HG02885 (cell line): ENCODE data around the gene ABHD12.
"Not testable (repeated sequence)": the region's sequence is repeated elsewhere in the genome, so short reads cannot be mapped to it uniquely, and the experiment has no call there.

Experiments
- ATAC-seq: cut with Tn5 transposase; IDR thresholded peaks from one replicate; pipeline ENCODE4 v1.9.1; 2021; ENCODE audit warnings: mild to moderate bottlenecking; ENCODE audit not compliant: unreplicated experiment, poor library complexity

ABHD12 gene

GRCh38 chr20:25324412-25324811 is 66.2 kb downstream of the ABHD12 start:
- ATAC-seq, result no peak

- ATAC-seq, result no peak
Observed at GRCh38 chr20:25323496-25324246, 67.0 kb downstream of the ABHD12 start.

GRCh38 chr20:25321991-25322390 is 68.6 kb downstream of the ABHD12 start:
- no peak for ATAC-seq

DNA sequence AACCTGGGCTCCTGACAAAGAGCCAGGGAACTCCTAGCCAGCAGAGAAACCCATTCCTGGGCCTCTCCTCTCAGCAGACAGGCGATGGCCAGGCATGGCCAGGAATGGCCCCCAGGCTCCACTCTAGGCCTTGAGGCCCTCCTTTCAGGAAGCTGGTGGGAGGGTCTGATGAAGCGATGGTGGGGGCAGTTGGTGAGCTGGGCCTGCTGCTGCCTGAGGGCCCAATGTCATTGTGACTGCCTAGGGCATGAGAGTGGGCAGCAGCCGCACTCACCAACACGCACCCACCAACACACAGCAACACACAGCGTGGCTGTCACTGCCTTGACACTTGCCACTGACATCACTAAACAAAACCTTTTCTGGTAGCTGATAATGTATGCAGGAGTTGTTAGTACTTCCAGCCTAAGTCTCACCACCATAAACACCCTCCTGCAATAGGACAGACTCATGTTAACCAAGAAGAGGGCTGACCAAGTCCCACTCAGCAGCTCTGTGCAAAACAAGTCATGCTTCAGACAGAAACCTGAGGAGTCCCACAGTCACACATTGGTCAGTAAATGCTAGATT is 69.3 kb downstream of the ABHD12 start:
- ATAC-seq, result no peak

DNA sequence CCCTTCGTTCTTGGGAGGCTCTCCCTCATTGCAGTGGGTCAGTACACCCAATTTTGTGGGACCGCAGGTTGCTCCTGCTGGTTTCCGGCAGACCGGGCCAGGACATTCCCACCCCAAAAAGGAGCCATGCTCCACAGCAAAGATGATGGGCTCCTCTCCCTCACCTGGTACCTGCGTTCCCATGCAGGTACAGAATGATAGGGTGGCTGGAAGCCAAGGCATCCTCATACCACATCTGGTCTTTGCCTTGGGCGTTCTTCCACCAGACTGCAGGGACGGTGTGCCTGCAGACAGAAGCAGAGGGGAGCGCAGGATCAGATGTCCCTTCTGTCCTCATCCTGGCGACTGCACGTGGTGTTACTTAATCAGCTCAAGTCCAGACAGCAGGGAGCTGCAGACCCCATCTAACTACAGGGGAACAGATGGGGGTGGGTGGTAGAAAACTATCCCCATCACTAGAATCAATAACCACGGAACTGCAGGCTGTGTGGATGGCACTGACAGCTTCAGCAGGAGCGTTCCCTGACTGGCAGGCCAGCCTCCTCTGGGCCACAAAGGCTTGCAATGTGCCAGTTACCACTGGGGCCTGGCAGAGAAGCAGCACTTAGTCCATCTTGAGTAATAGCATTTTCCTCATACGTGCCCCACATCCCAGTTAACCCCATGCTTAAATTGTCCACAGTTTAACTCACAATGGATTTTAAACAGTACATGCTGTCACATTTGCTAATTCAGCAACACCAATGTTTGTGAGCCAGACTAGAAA is 70.4 kb downstream of the ABHD12 start:
- no peak for ATAC-seq

DNA sequence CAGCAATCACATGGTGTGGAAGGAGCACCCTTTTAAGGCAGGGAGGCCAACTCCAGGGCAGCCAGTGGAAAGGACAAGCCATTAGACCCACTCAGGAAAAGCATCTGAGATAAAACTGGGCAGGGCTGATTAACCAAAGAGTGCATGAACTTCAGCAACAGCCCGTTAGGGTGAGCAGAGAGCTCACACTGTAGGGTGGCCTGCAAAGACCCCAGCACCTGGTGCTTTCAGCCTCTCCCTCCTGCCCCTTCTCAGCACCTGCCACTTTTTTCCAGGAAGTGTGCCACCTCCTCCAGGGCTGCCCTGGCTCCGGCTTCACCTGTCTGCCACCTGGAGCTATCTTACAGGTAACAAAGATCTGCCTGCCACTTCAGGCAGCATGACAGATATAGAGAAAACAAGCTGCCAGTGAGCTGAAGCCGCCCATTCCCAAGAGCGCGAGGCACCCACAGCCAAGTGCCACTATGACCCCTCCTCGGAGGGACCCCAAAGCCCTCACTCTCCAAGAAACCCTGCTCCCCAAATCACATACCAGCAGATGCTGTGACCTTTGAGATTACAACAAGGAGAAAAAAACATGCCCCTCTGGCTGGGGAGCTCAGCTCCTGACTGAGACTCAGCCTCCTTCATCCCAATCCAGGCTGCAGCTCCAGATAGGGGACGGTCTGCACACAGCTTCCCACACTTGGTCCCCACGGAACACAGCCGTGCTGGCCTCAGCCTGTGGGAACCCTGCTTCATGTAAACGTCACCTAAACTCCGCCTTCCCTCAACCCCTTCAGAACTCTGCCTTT is 71.2 kb downstream of the ABHD12 start:
- peak; percentile 9 for ATAC-seq

GRCh38 chr20:25318471-25319240 is 72.0 kb downstream of the ABHD12 start:
- peak; percentile 95 for ATAC-seq

DNA sequence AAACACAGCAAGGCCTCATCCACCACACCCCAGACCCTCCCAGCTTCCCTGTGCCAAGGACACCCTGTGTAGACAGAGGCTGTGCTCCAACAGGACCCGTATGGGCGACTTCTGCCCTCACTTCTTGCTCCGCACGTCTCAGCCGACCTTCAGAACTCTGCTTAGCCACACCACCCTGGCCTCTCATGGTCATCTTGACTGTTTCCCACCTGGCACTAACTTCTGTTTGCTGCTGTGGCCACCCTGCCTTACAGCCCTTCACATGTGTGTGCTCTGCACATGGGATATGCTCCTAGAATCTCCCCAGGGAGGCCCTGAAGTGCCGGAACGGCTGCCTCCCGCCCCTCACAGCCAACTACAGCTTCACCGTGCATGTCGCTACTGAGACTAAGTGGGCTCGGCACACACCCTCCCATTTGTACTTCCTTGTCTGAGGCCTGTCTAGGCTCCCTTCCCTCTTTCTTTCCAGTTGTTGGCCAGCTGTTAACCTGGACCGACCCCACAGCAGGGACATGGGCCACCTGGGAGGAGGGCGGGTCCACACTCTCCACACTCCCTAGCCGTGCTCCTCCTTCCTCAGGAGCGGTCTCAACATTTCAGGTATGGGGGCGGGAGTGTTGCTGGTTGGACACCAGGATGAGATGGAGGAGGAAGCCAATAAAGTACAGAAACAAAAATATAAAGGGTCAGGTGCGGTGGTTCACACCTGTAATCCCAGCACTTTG is 73.1 kb downstream of the ABHD12 start:
- no peak for ATAC-seq

DNA sequence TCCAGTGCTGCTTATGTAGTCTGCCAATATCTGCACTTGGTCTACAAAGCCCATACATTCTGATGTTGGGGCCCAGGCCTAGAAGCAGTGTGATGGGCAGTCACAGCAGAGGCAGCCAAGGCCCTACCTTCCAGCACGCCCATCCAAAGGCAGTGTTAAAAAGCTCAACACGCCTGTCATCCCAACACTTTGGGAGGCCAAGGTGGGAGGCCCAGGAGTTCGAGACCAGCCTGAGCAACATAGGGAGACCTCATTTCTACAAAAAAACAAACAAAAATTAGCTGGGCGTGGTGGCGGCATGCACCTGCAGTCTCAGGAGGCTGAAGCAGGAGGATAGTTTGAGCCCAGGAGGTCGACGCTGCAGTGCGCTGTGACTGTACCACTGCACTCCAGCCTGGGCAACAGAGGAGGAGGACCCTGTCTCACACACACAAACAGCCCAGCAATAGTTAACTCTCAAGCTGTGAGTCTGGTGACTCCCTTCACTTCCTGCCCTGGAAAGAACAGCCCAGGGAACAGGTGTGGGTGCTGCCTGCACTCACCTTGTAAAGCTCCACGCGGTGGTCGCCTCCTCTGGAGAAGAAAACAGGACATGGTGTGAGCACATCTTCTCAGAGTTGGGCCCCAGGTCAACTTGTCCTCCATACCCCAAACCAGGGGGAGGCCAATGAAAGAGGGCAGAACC is 74.0 kb downstream of the ABHD12 start:
- no peak for ATAC-seq

- ATAC-seq, result no peak
Observed at GRCh38 chr20:25315418-25316210, 75.0 kb downstream of the ABHD12 start.

- no peak for ATAC-seq
Observed at GRCh38 chr20:25314497-25315417, 75.9 kb downstream of the ABHD12 start.

DNA sequence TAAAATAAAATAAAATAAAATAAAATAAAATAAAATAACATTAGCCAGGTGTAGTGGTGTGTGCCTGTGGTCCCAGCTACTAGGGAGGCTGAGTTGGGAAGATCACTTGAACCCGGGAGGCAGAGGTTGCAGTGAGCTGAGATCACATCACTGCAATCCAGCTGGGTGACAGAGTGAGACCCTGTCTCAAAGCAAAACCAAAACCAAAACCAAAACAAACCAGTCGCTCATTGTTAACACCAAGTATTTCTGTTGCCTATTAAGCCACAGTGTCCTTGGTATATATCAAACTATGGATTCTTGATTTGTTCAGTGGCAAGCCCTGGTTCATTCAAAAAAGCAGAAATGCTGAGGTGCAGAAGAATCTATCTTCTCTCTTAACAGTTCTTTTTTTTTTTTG is 77.0 kb downstream of the ABHD12 start:
- no peak for ATAC-seq

DNA sequence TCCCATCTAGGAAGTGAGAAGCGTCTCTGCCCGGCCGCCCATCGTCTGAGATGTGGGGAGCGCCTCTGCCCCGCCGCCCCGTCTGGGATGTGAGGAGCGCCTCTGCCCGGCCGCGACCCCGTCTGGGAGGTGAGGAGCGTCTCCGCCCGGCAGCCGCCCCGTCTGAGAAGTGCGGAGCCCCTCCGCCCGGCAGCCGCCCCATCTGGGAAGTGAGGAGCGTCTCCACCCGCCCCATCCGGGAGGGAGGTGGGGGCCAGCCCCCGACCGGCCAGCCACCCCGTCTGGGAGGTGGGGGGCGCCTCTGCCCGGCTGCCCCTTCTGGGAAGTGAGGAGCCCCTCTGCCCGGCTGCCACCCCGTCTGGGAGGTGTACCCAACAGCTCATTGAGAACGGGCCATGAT is 77.9 kb downstream of the ABHD12 start:
- not testable (repeated sequence) for ATAC-seq

GRCh38 chr20:25310921-25311728 is 79.5 kb downstream of the ABHD12 start:
- ATAC-seq, result no peak

GRCh38 chr20:25310268-25310920 is 80.2 kb downstream of the ABHD12 start:
- ATAC-seq, result peak; percentile 88
